Activated T-cell treated with anti-CD3 and anti-CD28 coated beads, Interleukin-2, amount 50 U/mL, for 72 hours (primary cell): ENCODE measurements around the gene ZNF609. TPM values are rescaled to one million over a fixed set of nuclear protein-coding genes. Genes with fewer than 3 reads are reported as not detected.
A peak's percentile ranks its signal among the peaks of the same experiment; 100 is the strongest.
"Not testable (repeated sequence)": the region's sequence is repeated elsewhere in the genome, so short reads cannot be mapped to it uniquely, and the experiment has no call there.

Experiments used
- ATAC-seq, 2 donors: fragments of 150-1000 bp; cut with Tn5 transposase; replicated peaks in 1 of 2; 2 replicates each; pipeline ENCODE4 v1.10.0; 2021; ENCODE audit warnings: moderate library complexity in 2 of 2, mild to moderate bottlenecking in 1 of 2
- DNase-seq, 2 donors: peaks; one replicate each; pipeline ENCODE4 v3.0.0; 2021 to 2022; ENCODE audit warnings: mixed read lengths in 1 of 2
- H3K27ac Mint-ChIP-seq: one replicate; pipeline ENCODE4 v1.8.0; 2022; ENCODE audit warnings: mild to moderate bottlenecking, moderate library complexity, mixed read lengths
- H3K27me3 Mint-ChIP-seq: one replicate; pipeline ENCODE4 v1.8.0; 2022; ENCODE audit warnings: low read depth, mixed read lengths
- H3K36me3 Mint-ChIP-seq, 2 donors: one replicate each; pipeline ENCODE4 v1.8.0; 2022; ENCODE audit warnings: mixed read lengths in 2 of 2, mild to moderate bottlenecking in 1 of 2; ENCODE audit not compliant: insufficient read depth in 2 of 2
- H3K4me1 Mint-ChIP-seq: one replicate; pipeline ENCODE4 v1.8.0; 2022; ENCODE audit warnings: low read depth, mixed read lengths
- H3K4me3 Mint-ChIP-seq, 2 donors: one replicate each; pipeline ENCODE4 v1.8.0; 2022; ENCODE audit warnings: mild to moderate bottlenecking in 2 of 2, mixed read lengths in 2 of 2, moderate library complexity in 2 of 2
- H3K9me3 Mint-ChIP-seq, 2 donors: one replicate each; pipeline ENCODE4 v1.8.0; 2022; ENCODE audit warnings: mixed read lengths in 2 of 2
- total RNA-seq, 2 donors: library from RNA; stranded (reverse); gene quantifications; one replicate each; pipeline ENCODE4 v1.2.3, GENCODE V29; 2022

The ZNF609 gene
- total RNA-seq, 2 donors from 2014 or later = 43.9 to 52.6 TPM

DNA sequence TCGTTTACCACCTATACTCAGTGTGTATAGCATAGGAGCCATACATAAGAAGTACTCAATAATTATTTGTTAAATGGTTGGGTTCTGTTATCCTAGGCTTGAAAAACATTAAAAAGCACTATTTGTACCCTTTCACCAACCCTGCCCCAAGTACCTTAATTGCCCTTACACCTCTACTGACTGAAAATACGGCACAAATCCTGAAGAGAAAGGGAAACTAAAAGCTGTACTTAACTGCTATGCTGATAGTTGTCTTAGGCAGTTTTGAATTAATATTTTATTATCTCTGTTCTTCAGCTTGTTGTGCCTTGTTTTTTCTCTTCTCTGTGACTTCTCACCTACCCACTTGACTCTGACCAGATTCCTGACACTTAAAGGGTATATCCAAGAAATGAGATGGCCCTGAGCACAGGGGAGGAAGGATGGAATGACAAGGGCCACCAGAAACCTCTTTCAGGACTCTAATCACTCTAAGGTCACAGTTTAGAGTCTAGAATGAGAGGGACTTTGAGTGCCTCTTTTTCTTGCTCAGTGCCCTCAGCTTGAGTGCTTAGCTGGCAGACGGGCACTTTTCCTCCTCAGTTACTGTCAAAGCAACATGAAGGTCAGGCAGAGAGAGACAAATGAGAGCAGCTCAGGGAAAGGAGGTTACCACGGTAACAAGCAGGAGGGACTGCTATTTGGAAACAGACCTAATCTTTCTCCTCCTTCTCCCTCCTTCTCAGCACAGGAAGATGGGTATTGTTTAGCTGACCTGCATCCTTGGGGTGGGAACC, 136.5 kb downstream of the ZNF609 start:
- peaks cover 62% of the 10 kb centered on the region for H3K4me1 Mint-ChIP-seq
- no peaks in the 10 kb centered on the region for H3K9me3 Mint-ChIP-seq
- H3K4me3 Mint-ChIP-seq = peak overlapping the region; percentile 78 to 88
- ATAC-seq = peak; percentile 62 to 73
- H3K36me3 Mint-ChIP-seq = no peaks in the 10 kb centered on the region
- peak overlapping the region; percentile 98 for H3K27ac Mint-ChIP-seq
- DNase-seq = peak; percentile 10 to 15
- no peaks in the 10 kb centered on the region for H3K27me3 Mint-ChIP-seq

- ATAC-seq (peak in 1 of 2 donors; percentile 14), DNase-seq (no peak)
- no peaks in the 10 kb centered on the region for H3K9me3 Mint-ChIP-seq
- no peaks in the 10 kb centered on the region for H3K27me3 Mint-ChIP-seq
- peak overlapping the region; percentile 78 to 88 for H3K4me3 Mint-ChIP-seq
- H3K27ac Mint-ChIP-seq = peak overlapping the region; percentile 98
- H3K36me3 Mint-ChIP-seq = no peaks in the 10 kb centered on the region
- peaks cover 67% of the 10 kb centered on the region for H3K4me1 Mint-ChIP-seq
These were observed 137.1 kb downstream of the ZNF609 start for GRCh38 chr15:64597477-64597822.

GRCh38 chr15:64599226-64599625, 138.8 kb downstream of the ZNF609 start:
- Mint-ChIP-seq H3K4me3 (peak overlapping the region in 1 of 2 donors; percentile 41), H3K27ac (peak overlapping the region; percentile 74), H3K9me3 (no peaks in the 10 kb centered on the region), H3K27me3 (no peaks in the 10 kb centered on the region), H3K36me3 (peaks cover 0 to 1% of the 10 kb centered on the region in 2 donors), H3K4me1 (peaks cover 72% of the 10 kb centered on the region)
- no peak for ATAC-seq
- no peak for DNase-seq

DNA sequence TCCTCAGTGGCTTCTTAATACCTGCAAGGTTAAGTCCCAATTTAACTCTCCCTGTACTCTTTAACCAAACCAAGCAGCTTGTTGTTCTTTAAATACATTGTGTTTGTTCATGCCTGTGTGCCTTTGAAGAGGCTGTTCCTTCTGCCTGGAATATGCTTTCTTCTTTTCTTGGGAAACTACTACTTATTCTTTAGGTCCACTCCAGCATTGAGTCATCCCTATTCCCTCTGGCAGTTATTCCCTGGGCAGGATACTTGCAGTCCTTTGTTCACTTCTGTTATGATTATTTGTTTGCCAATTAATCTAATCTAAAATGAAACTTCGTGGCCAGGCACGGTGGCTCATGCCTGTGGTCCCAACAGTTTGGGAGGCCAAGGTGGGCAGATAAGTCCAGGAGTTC, 139.3 kb downstream of the ZNF609 start:
- ATAC-seq (no peak), DNase-seq (no peak)
- Mint-ChIP-seq H3K9me3 (no peaks in the 10 kb centered on the region), H3K4me1 (peaks cover 74% of the 10 kb centered on the region), H3K27me3 (no peaks in the 10 kb centered on the region), H3K36me3 (peaks cover 0 to 1% of the 10 kb centered on the region in 2 donors), H3K4me3 (peak overlapping the region in 1 of 2 donors; percentile 41), H3K27ac (peak overlapping the region; percentile 74)

- H3K9me3 Mint-ChIP-seq = no peaks in the 10 kb centered on the region
- H3K27ac Mint-ChIP-seq = peak overlapping the region; percentile 75
- H3K4me1 Mint-ChIP-seq = peaks cover 80% of the 10 kb centered on the region
- peak overlapping the region in 1 of 2 donors; percentile 33 for H3K4me3 Mint-ChIP-seq
- DNase-seq (no peak), ATAC-seq (no peak)
- no peaks in the 10 kb centered on the region for H3K27me3 Mint-ChIP-seq
- H3K36me3 Mint-ChIP-seq = peaks cover 0 to 1% of the 10 kb centered on the region in 2 donors
These were observed 140.4 kb downstream of the ZNF609 start for GRCh38 chr15:64600794-64601193.

DNA sequence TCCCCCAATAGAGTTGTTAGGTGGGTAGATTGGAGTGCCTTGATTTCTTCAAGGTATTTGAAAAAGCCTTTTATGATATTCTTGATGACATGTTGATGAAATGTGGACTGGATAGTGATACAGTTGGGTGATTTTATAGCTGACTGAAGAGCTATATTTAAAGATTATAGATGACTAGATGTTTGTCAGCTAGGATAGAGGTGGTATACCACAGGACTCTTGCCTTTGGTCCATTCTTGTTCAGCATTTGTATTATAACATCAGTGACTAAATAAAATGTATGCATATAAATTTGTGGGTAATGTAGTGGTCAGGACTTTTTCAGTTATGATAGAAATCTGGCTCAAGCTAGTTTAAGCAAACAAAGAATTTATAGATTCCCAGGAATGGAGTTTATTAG, 143.9 kb downstream of the ZNF609 start:
- no peak for ATAC-seq
- no peaks in the 10 kb centered on the region for H3K9me3 Mint-ChIP-seq
- peak overlapping the region; percentile 63 for H3K27ac Mint-ChIP-seq
- peaks cover 0 to 1% of the 10 kb centered on the region in 2 donors for H3K36me3 Mint-ChIP-seq
- no peak overlapping the region for H3K4me3 Mint-ChIP-seq
- peaks cover 63% of the 10 kb centered on the region for H3K4me1 Mint-ChIP-seq
- no peaks in the 10 kb centered on the region for H3K27me3 Mint-ChIP-seq
- no peak for DNase-seq

- DNase-seq, H3K36me3 Mint-ChIP-seq, H3K27me3 Mint-ChIP-seq, H3K27ac Mint-ChIP-seq, H3K9me3 Mint-ChIP-seq, ATAC-seq, H3K4me3 Mint-ChIP-seq: not testable (repeated sequence)
- H3K4me1 Mint-ChIP-seq = peaks cover 59% of the 10 kb centered on the region
These were observed 147.0 kb downstream of the ZNF609 start for GRCh38 chr15:64607416-64607815.

DNA sequence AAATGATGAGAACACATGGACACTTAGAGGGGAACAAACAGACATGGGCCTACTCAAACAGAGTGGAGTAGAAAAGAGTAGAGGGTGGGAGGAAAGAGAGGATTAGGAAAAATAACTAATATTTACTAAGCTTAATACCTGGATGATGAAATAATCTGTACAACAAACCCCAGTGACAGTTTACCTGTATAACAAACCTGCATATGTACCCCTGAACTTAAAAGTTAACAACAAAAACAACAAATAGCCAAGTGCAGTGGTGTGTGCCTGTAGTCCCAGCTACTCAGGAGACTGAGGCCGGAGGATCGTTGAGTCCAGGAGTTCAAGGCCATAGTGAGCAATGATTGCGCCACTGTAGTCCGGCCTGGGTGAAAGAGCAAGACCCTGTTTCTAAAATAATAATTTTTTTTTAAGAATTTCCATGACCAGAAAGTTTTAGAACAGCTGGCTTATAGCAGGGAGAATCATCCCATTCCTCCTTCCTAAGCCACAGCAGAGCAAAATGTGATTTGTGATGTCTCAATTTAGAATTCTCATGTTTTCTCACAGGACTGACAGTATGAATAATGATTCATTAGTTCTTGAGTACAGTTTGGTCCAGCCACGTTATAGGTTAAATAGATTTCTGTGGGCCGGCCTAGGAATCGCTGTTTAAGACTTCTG, 150.0 kb downstream of the ZNF609 start:
- DNase-seq (no peak), ATAC-seq (no peak)
- H3K36me3 Mint-ChIP-seq = peaks cover 0 to 3% of the 10 kb centered on the region in 2 donors
- no peak overlapping the region for H3K27ac Mint-ChIP-seq
- no peaks in the 10 kb centered on the region for H3K27me3 Mint-ChIP-seq
- H3K4me1 Mint-ChIP-seq = peaks cover 46% of the 10 kb centered on the region
- H3K9me3 Mint-ChIP-seq = no peaks in the 10 kb centered on the region
- no peak overlapping the region for H3K4me3 Mint-ChIP-seq

GRCh38 chr15:64611085-64611725, 150.8 kb downstream of the ZNF609 start:
- no peak for DNase-seq
- Mint-ChIP-seq H3K9me3 (no peaks in the 10 kb centered on the region), H3K4me3 (no peak overlapping the region), H3K27me3 (no peaks in the 10 kb centered on the region), H3K27ac (peak overlapping the region; percentile 1), H3K4me1 (peaks cover 54% of the 10 kb centered on the region), H3K36me3 (peaks cover 0 to 3% of the 10 kb centered on the region in 2 donors)
- ATAC-seq = no peak

DNA sequence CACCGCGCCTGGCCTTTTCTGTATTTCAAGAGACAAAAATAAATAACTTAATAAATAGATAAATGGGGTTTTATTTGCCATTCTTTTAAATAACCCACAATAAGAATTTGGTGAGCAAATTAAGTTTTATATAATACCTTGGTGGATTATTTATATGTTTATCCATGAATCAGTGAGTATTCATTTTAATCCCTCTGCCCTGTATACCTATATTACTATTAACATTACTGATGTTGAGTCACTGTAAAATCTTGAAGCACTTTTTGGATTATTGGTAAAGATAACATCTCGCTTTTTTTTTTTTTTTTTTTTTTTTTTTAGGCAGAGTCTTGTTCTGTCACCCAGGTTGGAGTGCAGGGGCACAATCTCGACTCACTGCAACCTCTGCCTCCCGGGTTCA, 154.1 kb downstream of the ZNF609 start:
- Mint-ChIP-seq H3K4me1 (peaks cover 61% of the 10 kb centered on the region), H3K27me3 (no peaks in the 10 kb centered on the region), H3K4me3 (no peak overlapping the region), H3K9me3 (no peaks in the 10 kb centered on the region), H3K27ac (no peak overlapping the region), H3K36me3 (peaks cover 0 to 3% of the 10 kb centered on the region in 2 donors)
- ATAC-seq = no peak
- DNase-seq = no peak

DNA sequence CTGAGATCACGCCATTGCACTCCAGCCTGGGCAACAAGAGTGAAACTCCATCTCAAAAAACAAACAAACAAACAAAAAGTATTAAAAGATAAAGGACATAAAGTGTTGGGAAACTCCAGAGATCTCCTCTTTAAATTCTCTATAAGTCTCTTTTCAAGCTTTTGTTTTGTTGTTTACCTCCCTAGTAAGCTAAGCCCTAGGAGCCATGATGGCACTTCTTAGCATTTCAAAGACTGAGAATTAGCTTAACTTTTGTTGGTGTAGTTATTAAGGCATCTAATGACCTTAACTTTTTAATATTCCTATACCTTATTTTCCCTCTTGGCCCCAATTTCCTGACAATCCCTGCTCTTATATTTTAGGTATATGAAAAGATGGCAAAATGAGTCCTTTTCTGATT, 157.3 kb downstream of the ZNF609 start:
- no peaks in the 10 kb centered on the region for H3K27me3 Mint-ChIP-seq
- no peaks in the 10 kb centered on the region for H3K9me3 Mint-ChIP-seq
- H3K4me1 Mint-ChIP-seq = peaks cover 68% of the 10 kb centered on the region
- no peak overlapping the region for H3K27ac Mint-ChIP-seq
- ATAC-seq (no peak), DNase-seq (no peak)
- peaks cover 0 to 1% of the 10 kb centered on the region in 2 donors for H3K36me3 Mint-ChIP-seq
- H3K4me3 Mint-ChIP-seq = no peak overlapping the region

GRCh38 chr15:64618138-64618537, 157.8 kb downstream of the ZNF609 start:
- H3K27ac Mint-ChIP-seq = no peak overlapping the region
- no peaks in the 10 kb centered on the region for H3K27me3 Mint-ChIP-seq

DNA sequence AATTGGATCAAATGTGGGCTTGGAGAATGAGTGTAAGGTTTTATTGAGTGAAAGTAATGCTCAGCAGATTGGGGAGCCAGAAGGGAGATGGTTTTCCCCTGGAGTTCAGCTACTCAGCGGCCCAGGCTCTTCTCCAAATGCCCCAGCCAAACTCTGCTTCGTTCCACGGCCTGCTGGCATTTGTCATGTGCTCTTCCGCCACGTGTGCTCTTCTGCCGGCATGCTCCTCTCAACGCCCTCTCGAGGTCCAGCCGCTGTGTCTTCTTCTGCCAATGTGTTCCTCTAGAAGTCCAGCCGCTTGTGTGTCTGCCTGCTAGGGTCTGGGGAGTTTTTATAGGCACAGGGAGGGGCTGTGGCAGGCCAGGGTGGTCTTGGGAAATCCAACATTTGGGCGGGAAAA, 158.2 kb downstream of the ZNF609 start:
- DNase-seq (no peak), ATAC-seq (no peak)
- H3K27ac Mint-ChIP-seq = no peak overlapping the region
- H3K4me1 Mint-ChIP-seq = peaks cover 76% of the 10 kb centered on the region
- no peak overlapping the region for H3K4me3 Mint-ChIP-seq
- peaks cover 0 to 2% of the 10 kb centered on the region in 2 donors for H3K36me3 Mint-ChIP-seq
- H3K9me3 Mint-ChIP-seq = no peaks in the 10 kb centered on the region
- no peaks in the 10 kb centered on the region for H3K27me3 Mint-ChIP-seq

More at GRCh38 chr15:64618138-64618537, 157.8 kb downstream of the ZNF609 start:
- H3K36me3 Mint-ChIP-seq = peaks cover 0 to 1% of the 10 kb centered on the region in 2 donors
- DNase-seq (no peak), ATAC-seq (no peak)
- H3K4me1 Mint-ChIP-seq = peaks cover 72% of the 10 kb centered on the region
- H3K4me3 Mint-ChIP-seq = no peak overlapping the region
- H3K9me3 Mint-ChIP-seq = no peaks in the 10 kb centered on the region
